A673 (cell line): ENCODE results near the gene STX18.

Experiments used
- EZH2 ChIP-seq: fragments of 200-600 bp; sonication (generic); IDR thresholded peaks from 2 replicates; pipeline ENCODE4 v1.6.1; 2017; ENCODE audit warnings: borderline replicate concordance, low read depth, mild to moderate bottlenecking, mixed read lengths, antibody characterized with exemption, low read length; ENCODE audit not compliant: poor library complexity, severe bottlenecking
- TF ChIP-seq, protein P1 (sequence below): fragments of 300-800, 200-600 bp; sonication (generic); conservative IDR thresholded peaks from 2 replicates; pipeline ENCODE4 v1.5.1; 2017; ENCODE audit warnings: low read depth, mild to moderate bottlenecking, antibody characterized with exemption, low read length, moderate library complexity, mixed read lengths

DNA sequence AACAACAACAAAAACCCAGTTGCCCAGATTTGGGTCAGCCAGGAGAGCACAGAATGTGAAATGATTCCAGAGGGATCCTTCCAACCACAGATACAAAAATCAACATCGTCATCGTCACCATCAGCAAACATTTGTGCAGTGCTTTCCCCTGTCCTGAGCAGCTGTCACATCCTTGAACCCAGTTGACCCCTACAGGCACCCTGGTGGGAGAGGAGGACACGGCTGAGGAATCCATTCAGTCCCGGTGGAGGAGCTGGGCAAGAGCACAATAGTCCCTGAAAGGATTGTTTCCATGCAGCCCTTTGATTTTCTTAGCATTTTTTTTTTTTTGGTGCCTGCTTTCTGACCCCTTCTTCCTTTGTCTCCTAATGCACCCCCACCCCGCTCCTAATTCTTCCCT lies 37.1 kb upstream of the STX18 start:
- TF ChIP-seq, protein P1, sequence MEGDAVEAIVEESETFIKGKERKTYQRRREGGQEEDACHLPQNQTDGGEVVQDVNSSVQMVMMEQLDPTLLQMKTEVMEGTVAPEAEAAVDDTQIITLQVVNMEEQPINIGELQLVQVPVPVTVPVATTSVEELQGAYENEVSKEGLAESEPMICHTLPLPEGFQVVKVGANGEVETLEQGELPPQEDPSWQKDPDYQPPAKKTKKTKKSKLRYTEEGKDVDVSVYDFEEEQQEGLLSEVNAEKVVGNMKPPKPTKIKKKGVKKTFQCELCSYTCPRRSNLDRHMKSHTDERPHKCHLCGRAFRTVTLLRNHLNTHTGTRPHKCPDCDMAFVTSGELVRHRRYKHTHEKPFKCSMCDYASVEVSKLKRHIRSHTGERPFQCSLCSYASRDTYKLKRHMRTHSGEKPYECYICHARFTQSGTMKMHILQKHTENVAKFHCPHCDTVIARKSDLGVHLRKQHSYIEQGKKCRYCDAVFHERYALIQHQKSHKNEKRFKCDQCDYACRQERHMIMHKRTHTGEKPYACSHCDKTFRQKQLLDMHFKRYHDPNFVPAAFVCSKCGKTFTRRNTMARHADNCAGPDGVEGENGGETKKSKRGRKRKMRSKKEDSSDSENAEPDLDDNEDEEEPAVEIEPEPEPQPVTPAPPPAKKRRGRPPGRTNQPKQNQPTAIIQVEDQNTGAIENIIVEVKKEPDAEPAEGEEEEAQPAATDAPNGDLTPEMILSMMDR, result no peak
- no peak for TF ChIP-seq EZH2
